A673 (cell line): Measurements from ENCODE around the gene MFSD6. TPM values are rescaled to one million over a fixed set of nuclear protein-coding genes. Genes with fewer than 3 reads are reported as not detected.
A peak's percentile ranks its signal among the peaks of the same experiment; 100 is the strongest.

ENCODE experiments used
- BruUV-seq: library from RNA; stranded (reverse); fragments of 400-500 nt; replicated peaks from 2 replicates; lab custom pipeline; 2021; lab: Mats Ljungman, UMichigan
- CTCF ChIA-PET: fragments of 300-600 bp; sonication (Branson Sonifier 250); formaldehyde crosslinking; loops from one replicate; lab custom pipeline; 2022; ENCODE audit warnings: antibody characterized with exemption; lab: Charles Lee
- POLR2A ChIA-PET: fragments of 300-600 bp; sonication (Branson Sonifier 250); formaldehyde crosslinking; loops from one replicate; lab custom pipeline; 2022; ENCODE audit warnings: antibody characterized with exemption; ENCODE audit not compliant: low non-redundant PET; lab: Charles Lee
- DNase-seq: peaks from one replicate; pipeline ENCODE4 v3.0.0-alpha.2; 2015; ENCODE audit warnings: low spot score
- H3K27ac ChIP-seq: fragments of 200-600 bp; sonication (generic); 2 replicates; pipeline ENCODE4 v1.5.1; 2016; ENCODE audit warnings: mixed run types, low read depth, mild to moderate bottlenecking, mixed read lengths, antibody characterized with exemption, low read length; ENCODE audit not compliant: poor library complexity, severe bottlenecking
- H3K27me3 ChIP-seq: fragments of 200-600 bp; sonication (generic); replicated peaks from 2 replicates; pipeline ENCODE4 v1.6.1; 2017; ENCODE audit warnings: mixed run types, low read depth, mild to moderate bottlenecking, mixed read lengths, antibody characterized with exemption, low read length; ENCODE audit not compliant: insufficient read depth, poor library complexity
- H3K36me3 ChIP-seq: fragments of 200-600 bp; sonication (generic); 2 replicates; pipeline ENCODE4 v1.6.1; 2016; ENCODE audit warnings: mixed run types, mild to moderate bottlenecking, mixed read lengths, antibody characterized with exemption, low read length; ENCODE audit not compliant: insufficient read depth, poor library complexity, severe bottlenecking
- H3K4me1 ChIP-seq: fragments of 200-600 bp; sonication (generic); 2 replicates; pipeline ENCODE4 v1.6.1; 2017; ENCODE audit warnings: mixed run types, mild to moderate bottlenecking, mixed read lengths, antibody characterized with exemption, low read length; ENCODE audit not compliant: insufficient read depth, poor library complexity, severe bottlenecking
- H3K4me3 ChIP-seq: fragments of 200-600 bp; sonication (generic); 2 replicates; pipeline ENCODE4 v1.5.1; 2016; ENCODE audit warnings: low read depth, mixed run types, mild to moderate bottlenecking, mixed read lengths, low read length; ENCODE audit not compliant: poor library complexity, severe bottlenecking
- H3K9me3 ChIP-seq: fragments of 200-600 bp; sonication (generic); 2 replicates; pipeline ENCODE4 v1.6.1; 2016; ENCODE audit warnings: mixed run types, low read depth, mild to moderate bottlenecking, mixed read lengths, antibody characterized with exemption, low read length; ENCODE audit not compliant: poor library complexity, severe bottlenecking
- CTCF ChIP-seq: fragments of 300-800, 200-600 bp; sonication (generic); conservative IDR thresholded peaks from 2 replicates; pipeline ENCODE4 v1.5.1; 2017; ENCODE audit warnings: low read depth, mild to moderate bottlenecking, antibody characterized with exemption, low read length, moderate library complexity, mixed read lengths
- EZH2 ChIP-seq: fragments of 200-600 bp; sonication (generic); IDR thresholded peaks from 2 replicates; pipeline ENCODE4 v1.6.1; 2017; ENCODE audit warnings: borderline replicate concordance, low read depth, mild to moderate bottlenecking, mixed read lengths, antibody characterized with exemption, low read length; ENCODE audit not compliant: poor library complexity, severe bottlenecking
- intact Hi-C: fragments of 100-400 bp; cut with micrococcal nuclease; formaldehyde crosslinking; loops from one replicate; pipeline ENCODE4 v1.10.0; 2022; ENCODE audit not compliant: unreplicated experiment
- total RNA-seq: library from RNA; stranded (reverse); gene quantifications from 2 replicates; pipeline ENCODE4 v1.2.3, GENCODE V29; 2021

MFSD6 gene
- total RNA-seq, 1 experiment from 2014 or later: 8.4 TPM

- H3K4me1 ChIP-seq: peaks cover 19% of the 10 kb centered on the region
- TF ChIP-seq EZH2 (no peak), CTCF (no peak)
- no TSS peak for BruUV-seq
Observed at GRCh38 chr2:190415794-190416775, 7.9 kb downstream of the MFSD6 start.

GRCh38 chr2:190417045-190417842 lies 9.1 kb downstream of the MFSD6 start:
- no peak for DNase-seq
- Histone ChIP-seq H3K4me3 (no peak overlapping the region), H3K4me1 (peaks cover 19% of the 10 kb centered on the region), H3K9me3 (no peaks in the 10 kb centered on the region), H3K27ac (no peak overlapping the region), H3K27me3 (no peaks in the 10 kb centered on the region), H3K36me3 (no peaks in the 10 kb centered on the region)
- ChIA-PET POLR2A (no interaction called here), CTCF (no interaction called here)
- no TSS peak for BruUV-seq
- intact Hi-C loops: no loop called here
- TF ChIP-seq EZH2 (no peak), CTCF (no peak)

More at GRCh38 chr2:190415794-190416775, 7.9 kb downstream of the MFSD6 start:
- ChIA-PET POLR2A (no interaction called here), CTCF (no interaction called here)
- peak; percentile 70 for DNase-seq
- peak overlapping the region; percentile 43 for H3K27ac ChIP-seq
- no peaks in the 10 kb centered on the region for H3K27me3 ChIP-seq
- intact Hi-C loops: no loop called here
- no peak overlapping the region for H3K4me3 ChIP-seq
- no peaks in the 10 kb centered on the region for H3K36me3 ChIP-seq
- no peaks in the 10 kb centered on the region for H3K9me3 ChIP-seq

GRCh38 chr2:190418727-190419126 lies 10.6 kb downstream of the MFSD6 start:
- intact Hi-C loops: no loop called here
- BruUV-seq: no TSS peak
- TF ChIP-seq EZH2 (no peak), CTCF (no peak)
- CTCF ChIA-PET: no interaction called here
- no peak overlapping the region for H3K4me3 ChIP-seq
- POLR2A ChIA-PET: no interaction called here
- DNase-seq: no peak
- no peaks in the 10 kb centered on the region for H3K9me3 ChIP-seq
- H3K4me1 ChIP-seq: peaks cover 19% of the 10 kb centered on the region
- no peak overlapping the region for H3K27ac ChIP-seq
- H3K27me3 ChIP-seq: no peaks in the 10 kb centered on the region
- no peaks in the 10 kb centered on the region for H3K36me3 ChIP-seq
